ENCODE measurements around the gene STIM1.

The STIM1 gene

GRCh38 chr11:3840004-3840869 is 15.2 kb upstream of the STIM1 start:
- ChIA-PET CTCF (interaction anchor here (0.6 to 2.8 kb wide), 3 partner anchors 9 to 233 kb away, joined by 3 to 18 read pairs (median 4); partner anchors contain the start of gene STIM1), POLR2A (ENCODE audit: low non-redundant PET) (interaction anchor here (1.3 kb wide), 1 partner anchor 30 kb away, joined by 3 read pairs; no protein-coding TSS in a partner anchor)
- peak overlapping the region; percentile 93 for H3K27ac ChIP-seq
- TF ChIP-seq CTCF (conservative IDR thresholded peaks at IDR 0.05; ENCODE audit: low read depth) = no peak
- DNase-seq (ENCODE audit: low spot score) = no peak

- CTCF ChIA-PET = interaction anchor here (0.6 to 2.8 kb wide), 12 partner anchors 9 to 469 kb away, joined by 3 to 18 read pairs (median 4); partner anchors contain the start of genes NUP98, PGAP2 and STIM1
- H3K27ac ChIP-seq = peak within 1 kb of the TSS; percentile 93
- DNase-seq (ENCODE audit: low spot score) = peak; percentile 89
- POLR2A ChIA-PET (ENCODE audit: low non-redundant PET) = interaction anchor here (1.3 kb wide), 1 partner anchor 30 kb away, joined by 3 read pairs; no protein-coding TSS in a partner anchor
- no peak for TF ChIP-seq CTCF (conservative IDR thresholded peaks at IDR 0.05; ENCODE audit: low read depth)
These were observed 14.5 kb upstream of the STIM1 start, which contains the start of gene RHOG for GRCh38 chr11:3840870-3841425. RHOG (minus strand) TSS chr11:3840959; CDS start chr11:3828138, 12,821 bp downstream.

- peak overlapping the region; percentile 93 for H3K27ac ChIP-seq
- peak; percentile 87 for TF ChIP-seq CTCF (conservative IDR thresholded peaks at IDR 0.05; ENCODE audit: low read depth)
- peak; percentile 66 for DNase-seq (ENCODE audit: low spot score)
- ChIA-PET CTCF (interaction anchor here (0.6 to 2.8 kb wide), 15 partner anchors 9 to 470 kb away, joined by 3 to 18 read pairs (median 4); partner anchors contain the start of genes NUP98, PGAP2 and STIM1), POLR2A (ENCODE audit: low non-redundant PET) (interaction anchor here (1.3 kb wide), 1 partner anchor 31 kb away, joined by 3 read pairs; no protein-coding TSS in a partner anchor)
These were observed 13.8 kb upstream of the STIM1 start for GRCh38 chr11:3841426-3842350.

- H3K27ac ChIP-seq = no peak overlapping the region
- ChIA-PET CTCF (interaction anchor here (0.8 to 2.4 kb wide), 3 partner anchors 12 to 388 kb away, joined by 4 to 8 read pairs (median 7); partner anchors contain the start of gene STIM1), POLR2A (ENCODE audit: low non-redundant PET) (no interaction called here)
- TF ChIP-seq CTCF (conservative IDR thresholded peaks at IDR 0.05; ENCODE audit: low read depth) = no peak
- no peak for DNase-seq (ENCODE audit: low spot score)
These were observed 12.1 kb upstream of the STIM1 start for GRCh38 chr11:3843326-3843725.

- DNase-seq (ENCODE audit: low spot score) = no peak
- TF ChIP-seq CTCF (conservative IDR thresholded peaks at IDR 0.05; ENCODE audit: low read depth) = no peak
- POLR2A ChIA-PET (ENCODE audit: low non-redundant PET) = no interaction called here
- H3K27ac ChIP-seq = no peak overlapping the region
- CTCF ChIA-PET = interaction anchor here (1.9 to 2.4 kb wide), 2 partner anchors 10 to 227 kb away, joined by 7 to 8 read pairs; partner anchors contain the start of gene STIM1
These were observed 10.2 kb upstream of the STIM1 start for GRCh38 chr11:3845246-3845645.
